ENCODE data around the gene SARS1.

- no peak for TF ChIP-seq EZH2 (IDR thresholded peaks at IDR 0.05; ENCODE audit: insufficient read depth, poor library complexity, severe bottlenecking)
- no peak for TF ChIP-seq EZH2phosphoT487 (IDR thresholded peaks at IDR 0.05; ENCODE audit: insufficient read depth, low read depth)
Measured at GRCh38 chr1:109251277-109252166, 37.8 kb downstream of the SARS1 start.
